Measurements from ENCODE around the gene CYB5B.
"Not testable (repeated sequence)": the region's sequence is repeated elsewhere in the genome, so short reads cannot be mapped to it uniquely, and the experiment has no call there.

The CYB5B gene

DNA sequence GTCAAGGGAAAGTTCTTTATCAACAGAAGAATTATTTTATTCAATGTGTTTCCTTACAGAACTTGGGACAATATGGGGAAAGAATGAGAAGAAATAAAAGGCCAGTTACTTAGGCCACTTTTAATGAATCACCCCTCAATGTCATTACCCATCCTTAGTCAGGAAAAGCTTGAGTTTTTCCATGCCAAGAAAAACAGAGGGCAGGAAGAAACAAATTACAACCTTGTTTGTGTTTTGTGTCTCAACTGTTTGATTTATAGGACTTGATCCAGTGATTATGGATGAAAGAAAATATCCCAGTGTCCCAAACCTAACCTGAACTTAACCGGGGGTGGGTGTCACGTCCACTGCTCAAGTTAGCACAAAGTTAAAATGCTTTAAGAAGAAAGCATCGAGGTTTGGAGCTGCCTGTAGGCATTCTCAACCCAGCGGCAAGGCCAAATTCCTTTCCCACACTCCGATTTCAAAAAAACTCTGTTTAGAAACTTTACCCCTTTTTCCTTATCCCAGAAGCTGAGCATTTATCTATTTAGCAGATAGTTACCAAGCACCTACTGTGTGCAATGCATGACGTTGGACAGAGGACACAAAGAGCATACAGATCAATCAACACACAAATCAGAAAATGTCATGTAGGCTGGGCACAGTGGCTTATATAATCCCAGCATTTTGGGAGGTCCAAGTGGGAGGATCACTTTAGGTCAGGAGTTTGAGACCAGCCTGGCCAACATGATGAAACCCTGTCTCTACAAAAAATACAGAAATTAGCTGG, 14.0 kb upstream of the CYB5B start:
- DNase-seq (ENCODE audit: low spot score), result no peak

DNA sequence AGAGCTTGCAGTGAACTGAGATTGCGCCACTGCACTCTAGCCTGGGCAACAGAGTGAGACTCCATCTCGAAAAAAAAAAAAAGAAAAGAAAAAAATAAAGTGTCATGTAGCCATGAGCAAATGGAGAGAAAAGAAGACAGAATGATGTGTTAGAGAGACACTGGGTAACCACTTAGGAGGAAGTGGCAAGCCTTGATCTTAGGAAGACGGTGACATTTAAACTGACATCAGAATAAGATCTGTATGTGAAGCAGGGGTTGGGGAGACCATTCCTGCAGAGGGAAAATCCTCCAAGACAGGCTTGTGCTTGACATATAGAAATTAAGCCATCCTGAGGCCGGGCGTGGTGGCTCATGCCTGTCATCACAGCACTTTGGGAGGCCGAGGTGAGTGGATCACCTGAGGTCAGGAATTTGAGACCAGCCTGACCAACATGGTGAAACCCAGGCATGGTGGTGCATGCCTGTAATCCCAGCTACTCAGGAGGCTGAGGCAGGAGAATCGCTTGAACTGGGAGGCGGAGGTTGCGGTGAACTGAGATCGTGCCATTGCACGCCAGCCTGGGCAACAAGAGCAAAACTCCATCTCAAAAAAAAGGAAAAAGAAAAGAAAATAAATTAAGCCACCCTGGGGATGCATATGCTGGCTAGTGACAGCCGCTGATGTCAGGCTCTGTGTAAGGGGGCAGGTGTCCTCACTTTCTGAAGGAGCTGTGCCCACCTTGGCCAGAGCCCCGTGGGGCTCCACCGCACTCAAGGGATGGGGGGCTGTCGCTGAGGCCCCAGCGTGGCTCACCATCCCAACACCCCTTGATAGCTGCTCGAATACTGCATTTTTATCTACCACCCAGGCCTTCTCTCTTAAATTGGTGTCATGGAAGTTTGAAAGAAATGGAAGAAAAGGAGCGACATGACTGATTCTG, 13.1 kb upstream of the CYB5B start:
- DNase-seq (ENCODE audit: low spot score), result no peak

DNA sequence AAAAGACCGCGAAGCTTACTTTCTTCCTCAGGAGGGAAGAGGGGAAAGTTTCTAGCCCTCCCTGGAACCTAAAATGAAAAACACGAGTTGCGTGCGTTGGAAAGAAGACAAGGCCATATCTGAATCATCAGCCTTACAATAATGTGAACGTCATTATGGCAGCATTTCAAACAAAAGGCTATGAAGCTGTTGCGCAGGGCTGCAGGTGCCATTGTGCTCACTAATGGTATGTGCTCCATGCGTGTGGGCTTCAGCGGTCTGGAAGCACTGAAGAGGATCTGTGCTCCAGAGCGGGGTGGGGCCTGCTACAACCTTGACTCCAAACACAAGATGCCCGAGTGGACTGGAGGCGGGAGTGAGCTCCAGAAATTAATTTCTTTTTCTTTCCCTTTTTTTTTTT, 12.1 kb upstream of the CYB5B start:
- no peak for DNase-seq (ENCODE audit: low spot score)

DNA sequence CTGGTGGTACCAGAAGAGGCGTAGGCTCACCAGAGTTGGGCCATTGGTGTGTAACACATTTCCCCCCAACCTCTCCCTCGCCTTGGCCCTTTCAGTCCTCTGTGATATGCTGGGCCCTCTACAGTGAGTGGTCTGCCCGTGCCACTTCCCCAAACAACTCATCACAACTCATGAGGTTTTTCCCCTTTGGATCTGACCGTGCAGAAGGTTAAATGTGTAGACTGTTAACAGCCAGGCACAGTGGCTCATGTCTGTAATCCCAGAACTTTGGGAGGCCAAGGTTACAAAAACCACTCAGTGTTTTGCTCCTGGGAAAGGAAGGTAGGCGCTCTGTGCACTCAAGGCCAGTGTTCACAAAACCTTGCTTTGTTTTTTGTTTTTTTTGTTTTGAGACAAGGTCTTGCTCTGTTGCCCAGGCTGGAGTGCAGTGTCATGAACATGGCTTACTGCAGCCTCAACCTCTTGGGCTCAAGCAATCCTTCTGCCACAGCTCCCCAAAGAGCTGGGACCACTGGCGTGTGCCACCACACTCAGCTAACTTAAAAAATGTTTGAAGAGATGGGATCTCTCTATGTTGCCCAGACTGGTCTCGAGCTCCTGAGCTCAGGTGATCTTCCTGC, 11.3 kb upstream of the CYB5B start:
- DNase-seq (ENCODE audit: low spot score), result no peak

DNA sequence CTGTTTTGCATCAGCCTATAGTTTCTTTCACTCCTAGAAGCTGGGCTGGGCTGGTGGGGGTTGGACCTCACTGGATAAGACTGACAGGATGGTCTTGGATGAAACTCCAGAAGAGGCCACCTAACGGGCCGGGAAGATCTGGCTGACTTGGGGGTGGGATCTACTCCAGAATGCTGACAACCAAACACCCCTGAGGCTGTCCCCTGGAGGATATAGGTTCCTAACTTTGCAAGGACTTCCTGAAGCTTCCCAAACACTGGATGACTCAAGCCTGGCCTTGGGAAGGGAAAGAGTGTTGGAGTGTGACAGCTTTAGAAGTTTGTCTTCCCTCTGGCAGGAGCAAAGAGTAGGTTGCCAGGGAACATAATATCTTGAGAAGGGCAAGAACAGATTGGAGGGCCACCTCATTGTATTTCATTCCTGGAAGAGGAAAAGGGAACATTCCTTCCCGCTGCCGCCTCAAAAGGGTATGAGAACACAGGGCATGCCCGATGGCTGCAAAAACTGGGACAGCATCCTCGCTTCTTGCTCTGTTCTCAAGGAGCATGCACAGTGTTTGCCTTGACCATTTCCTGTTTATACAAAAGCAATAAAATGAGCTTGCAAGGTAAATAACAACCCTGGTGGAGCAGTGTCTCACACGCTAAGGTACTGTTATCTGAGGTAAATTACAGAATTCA, 6.8 kb upstream of the CYB5B start:
- peak; percentile 54 for DNase-seq (ENCODE audit: low spot score)

DNA sequence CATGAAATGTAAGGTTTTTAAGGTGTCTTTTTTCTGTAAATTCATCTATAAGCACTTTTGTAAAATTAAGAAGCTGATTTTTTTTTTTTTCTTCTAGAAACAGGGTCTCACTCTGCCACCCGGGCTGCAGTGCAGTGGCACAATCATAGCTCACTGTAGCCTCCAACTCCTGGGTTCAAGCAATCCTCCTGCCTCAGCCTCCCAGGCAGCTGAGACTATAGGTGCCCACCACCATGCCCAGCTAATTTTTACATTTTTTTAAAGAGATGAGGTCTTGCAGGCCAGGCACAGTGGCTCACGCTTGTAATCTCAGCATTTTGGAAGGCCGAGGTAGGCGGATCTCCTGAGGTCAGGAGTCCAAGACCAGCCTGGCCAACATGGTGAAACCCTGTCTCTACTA, 4.5 kb upstream of the CYB5B start:
- DNase-seq (ENCODE audit: low spot score), result no peak

DNA sequence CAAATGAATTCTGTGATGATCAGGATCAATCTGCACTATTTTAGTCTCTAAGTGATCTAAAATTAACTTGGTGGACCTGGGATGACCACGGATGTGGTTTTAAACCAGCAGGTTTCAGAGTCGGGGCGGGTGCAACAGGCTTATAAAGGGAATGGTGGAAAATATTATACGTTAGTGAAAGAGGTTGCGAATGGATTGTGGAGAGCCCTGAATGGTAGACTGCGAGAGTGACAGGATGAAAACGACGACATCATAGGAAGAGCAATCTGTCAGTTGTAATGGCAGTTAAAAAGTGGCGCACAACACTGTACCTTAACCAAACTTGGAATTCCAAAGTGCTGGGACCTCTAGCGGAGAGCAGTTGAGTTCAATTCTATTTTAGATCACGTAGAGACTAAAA, 1.2 kb upstream of the CYB5B start:
- no peak for DNase-seq (ENCODE audit: low spot score)

DNA sequence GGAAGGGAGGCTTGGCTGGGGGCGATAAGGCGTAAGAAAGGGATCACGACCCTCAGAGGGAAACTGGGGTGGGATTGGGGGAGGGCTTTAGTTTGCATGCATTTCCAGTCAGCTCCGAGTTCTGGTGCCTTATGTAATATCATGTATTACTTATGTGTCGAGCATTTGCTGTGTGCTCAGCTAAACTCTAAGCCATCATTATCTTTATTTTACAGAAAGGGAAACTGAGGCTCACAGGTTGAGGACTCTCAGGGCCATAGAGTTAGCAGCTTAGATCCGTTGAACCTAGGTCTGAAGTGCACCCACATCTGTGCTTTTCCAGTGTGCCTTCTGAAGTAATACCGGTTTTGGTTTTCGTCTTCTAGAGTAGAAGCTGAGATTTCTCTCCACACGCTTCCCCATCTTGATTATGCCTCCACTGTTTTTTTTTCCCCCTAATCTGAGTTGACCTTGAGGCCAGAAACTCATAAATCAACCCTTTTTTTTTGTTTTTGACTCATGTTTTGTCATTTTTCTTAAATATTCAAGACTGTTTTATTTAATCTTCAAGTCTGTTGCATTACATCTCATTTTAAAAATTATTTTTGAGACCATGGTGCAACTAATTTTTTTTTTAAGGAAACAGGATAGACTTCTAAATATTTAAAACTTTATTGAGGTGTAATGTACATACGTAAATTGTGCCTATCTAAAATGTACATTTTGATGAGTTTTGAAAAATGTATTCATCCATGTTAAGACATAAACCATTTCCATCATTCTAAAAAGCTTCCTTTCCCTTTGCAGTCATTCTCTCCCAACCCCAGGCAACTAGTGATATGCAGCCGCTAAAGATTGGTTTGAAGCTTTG, 741 bp downstream of the CYB5B start:
- no peak for DNase-seq (ENCODE audit: low spot score)

DNA sequence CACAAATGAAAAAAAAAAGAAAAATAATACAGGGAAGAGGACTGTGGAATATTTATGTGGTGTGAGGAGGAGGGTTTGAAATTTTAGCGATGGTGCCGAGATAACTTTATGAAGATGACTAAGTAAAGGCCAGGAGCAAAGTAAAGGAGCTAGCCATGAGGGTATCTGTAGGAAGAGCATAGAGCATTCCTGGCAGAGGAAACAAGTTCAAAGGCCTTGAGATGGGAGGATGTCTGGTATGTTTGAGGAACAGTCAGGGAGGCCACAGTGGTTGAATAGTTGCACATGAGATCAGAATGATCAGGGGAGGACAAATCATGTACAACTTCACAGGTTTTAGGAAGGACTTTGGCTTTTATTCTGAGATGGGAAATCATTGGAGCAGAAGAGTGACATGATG, 4.2 kb downstream of the CYB5B start:
- no peak for DNase-seq (ENCODE audit: low spot score)

DNA sequence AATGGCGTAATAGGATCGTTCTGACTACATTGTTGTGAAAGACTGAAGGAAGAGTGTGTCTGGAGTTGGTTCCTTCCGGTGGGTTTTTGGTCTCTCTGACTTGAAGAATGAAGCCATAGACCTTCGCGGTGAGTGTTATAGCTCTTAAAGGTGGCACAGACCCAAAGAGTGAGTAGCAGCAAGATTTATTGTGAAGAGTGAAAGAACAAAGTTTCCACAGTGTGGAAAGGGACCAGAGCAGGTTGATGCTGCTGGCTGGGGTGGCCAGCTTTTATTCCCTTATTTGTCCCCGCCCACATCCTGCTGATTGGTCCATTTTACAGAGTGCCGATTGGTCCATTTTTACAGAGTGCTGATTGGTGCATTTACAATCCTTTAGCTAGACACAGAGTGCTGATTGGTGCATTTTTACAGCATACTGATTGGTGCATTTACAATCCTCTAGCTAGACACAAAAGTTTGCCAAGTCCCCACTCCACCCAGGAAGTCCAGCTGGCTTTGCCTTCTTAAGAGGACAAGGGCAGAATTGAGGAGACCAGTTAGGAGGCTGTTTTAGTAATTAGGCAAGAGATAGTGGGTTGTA, 4.7 kb downstream of the CYB5B start:
- not testable (repeated sequence) for DNase-seq (ENCODE audit: low spot score)

DNA sequence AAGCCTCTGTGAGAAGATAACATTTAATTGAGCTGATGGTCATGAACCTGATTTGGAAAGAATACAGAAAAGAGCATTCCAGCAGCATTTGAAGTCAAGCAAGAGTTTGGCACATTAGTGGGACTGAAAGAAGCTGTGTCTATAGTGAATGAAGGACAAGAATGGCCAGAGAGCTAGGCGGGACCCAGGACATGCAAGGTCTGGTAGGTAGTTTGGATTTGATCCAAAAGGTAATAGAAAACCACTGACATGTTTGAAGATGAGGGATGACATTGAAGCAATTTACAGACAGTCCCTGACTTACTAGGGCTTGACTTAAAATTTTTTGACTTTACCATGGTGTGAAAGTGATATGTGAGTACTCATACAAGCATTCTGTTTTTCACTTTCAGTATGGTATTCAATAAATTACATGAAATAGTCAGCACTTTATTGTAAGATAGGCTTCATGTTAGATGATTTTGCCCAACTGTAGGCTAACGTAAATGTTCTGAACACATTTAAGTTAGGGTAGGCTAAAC, 7.6 kb downstream of the CYB5B start:
- DNase-seq (ENCODE audit: low spot score), result no peak

DNA sequence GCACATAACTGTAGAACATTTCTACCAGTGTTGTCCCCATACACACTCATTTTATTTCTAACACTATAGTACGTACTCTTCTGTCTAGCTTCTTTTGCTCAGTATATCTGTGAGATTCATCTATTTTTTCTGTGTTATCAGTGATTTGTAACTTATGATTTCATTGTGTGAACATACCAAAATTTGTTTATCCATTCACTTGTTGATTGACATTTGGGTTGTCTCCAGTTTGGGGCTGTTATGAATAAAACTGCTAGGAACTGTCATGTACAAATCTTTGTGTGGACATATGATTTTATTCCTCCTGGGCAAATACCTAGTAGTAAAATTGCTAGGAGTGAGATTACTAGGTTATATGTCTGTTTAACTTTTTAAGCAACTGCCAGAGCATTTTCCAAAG, 9.6 kb downstream of the CYB5B start:
- no peak for DNase-seq (ENCODE audit: low spot score)

DNA sequence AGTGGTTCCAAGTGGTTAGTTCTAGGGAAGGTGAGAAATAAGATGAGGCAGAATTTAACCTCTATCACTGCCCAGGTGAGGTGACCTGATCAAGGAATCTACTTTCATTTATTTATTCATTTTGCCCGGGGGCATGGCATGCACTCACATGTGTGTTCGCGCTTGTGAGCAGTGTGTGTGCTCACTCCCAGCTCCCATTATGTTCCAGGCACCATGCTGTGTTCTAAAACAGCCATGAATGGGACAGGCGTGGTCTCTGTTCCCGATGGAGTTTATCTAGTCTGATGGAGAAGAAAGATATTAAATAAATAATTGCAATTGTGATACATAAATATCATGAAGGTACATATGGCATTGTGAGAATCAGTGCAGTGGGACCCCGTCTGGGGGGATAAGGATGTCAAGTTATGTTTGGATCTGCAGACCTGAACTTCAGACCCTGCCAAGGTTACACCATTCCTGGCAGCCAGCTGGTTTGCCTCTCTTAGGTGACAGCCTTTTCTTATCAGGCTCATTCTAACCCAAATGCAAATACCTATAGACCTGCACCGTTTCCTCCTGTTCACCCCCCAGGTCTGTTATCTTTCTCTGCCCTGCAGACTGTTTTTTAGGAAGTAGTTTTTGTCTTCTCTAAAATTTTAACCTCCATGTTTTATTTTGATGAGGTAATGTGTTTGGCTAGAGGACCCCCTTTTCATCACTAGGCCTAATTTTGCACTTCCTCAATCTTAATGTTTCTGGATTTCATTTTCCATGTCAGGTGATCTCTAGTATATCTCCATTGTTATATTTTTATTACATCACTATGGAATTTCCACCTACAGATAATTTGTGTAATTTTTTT, 11.8 kb downstream of the CYB5B start:
- DNase-seq (ENCODE audit: low spot score), result no peak

DNA sequence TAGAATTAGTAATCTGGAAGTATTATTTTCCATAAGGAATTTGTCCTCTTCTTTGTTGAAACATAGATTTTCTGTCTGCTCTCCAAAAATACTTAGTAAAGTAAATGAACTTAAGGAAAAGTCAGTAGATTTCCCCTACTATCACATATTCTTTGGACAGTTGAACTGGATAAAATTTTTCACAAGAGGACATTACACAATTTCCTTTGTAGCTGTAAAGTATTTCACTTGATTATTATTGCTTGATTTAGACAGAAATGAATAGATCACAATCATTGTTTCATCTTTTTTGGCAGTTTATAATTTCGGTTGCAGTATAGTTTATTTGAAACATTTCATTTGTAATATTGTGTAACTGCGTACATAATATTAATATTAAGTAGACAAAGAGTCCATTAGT, 12.5 kb downstream of the CYB5B start:
- DNase-seq (ENCODE audit: low spot score), result no peak

DNA sequence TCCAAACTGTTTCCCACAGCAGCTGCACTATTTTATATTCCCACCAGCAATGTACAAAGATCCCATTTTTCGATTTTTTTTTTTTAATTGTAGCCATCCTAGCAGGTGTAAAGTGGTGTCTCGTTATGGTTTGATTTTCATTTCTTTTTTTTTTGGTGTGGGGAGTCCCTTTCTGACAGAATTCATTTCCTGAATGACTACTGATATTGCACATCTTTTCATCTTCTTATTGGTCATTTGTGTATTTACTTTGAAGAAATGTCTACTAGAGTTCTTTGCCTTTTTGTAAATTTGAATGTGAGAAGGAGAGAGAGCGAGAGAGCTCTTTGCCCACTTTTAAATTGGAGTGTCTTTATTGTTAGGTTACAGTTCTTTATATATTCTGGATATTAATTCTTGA, 14.0 kb downstream of the CYB5B start:
- no peak for DNase-seq (ENCODE audit: low spot score)

DNA sequence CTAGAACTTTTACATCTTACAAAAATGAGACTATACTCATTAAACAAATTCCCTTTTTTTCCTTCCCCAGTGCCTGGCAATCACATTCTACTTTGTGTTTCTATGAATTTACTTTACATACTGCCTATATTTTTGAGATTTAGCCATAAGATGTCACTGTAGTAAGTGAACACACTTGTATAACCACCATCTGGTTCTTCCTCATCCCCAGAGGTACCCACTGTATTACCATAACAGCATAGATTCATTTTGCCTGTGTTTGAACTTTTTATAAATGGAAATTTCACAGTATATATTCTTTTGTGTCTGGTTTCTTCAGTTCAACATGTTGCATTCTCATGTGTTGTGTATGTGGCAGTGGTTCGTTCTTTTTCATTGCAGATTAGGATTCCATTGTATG, 15.8 kb downstream of the CYB5B start:
- no peak for DNase-seq (ENCODE audit: low spot score)

DNA sequence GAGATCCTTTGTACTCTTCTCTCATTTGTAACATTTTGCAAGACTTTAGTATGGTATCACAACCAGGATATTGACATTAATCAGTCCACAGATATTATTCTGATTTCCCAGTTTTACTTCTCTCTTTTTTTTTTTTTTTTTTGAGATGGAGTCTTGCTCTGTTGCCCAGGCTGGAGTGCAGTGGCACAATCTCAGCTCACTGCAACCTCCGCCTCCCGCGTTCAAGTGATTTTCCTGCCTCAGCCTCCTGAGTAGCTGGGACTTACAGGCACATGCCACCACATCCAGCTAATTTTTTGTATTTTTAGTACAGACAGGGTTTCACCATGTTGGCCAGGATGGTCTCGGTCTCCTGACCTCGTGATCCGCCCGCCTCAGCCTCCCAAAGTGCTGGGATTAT, 16.6 kb downstream of the CYB5B start:
- DNase-seq (ENCODE audit: low spot score), result not testable (repeated sequence)

DNA sequence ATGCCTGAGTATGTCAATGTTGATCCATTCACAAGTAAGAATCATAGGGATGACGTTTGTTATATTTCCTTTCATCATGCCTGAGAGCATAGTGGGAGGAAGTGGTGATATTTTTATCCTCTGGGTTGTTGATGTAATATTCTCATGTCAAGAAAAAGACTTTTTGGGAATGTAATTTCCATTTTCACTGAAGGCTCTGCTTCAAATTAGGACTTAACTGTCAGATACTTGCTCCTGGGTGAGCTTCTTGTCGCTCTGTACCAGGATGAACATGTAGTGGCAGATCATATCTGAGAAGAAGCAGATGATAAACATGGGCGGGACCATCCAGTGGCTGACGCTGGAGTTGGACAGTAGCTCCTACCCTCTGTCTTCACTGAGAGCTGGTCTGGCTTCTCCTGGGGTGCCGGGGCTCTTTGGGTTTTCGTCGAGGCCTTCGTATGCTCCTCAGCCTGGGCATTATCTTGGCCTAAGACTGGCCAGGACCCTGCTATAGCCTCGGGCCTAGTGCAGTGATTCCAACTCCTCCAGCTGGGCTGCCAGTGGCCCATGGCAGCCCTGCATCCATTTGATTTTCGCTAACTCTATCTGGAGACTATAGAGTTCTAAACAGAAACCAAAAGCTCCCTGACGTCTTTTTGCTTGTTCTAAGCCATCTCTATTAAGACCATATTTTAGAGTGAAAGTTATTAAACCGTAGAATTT, 19.7 kb downstream of the CYB5B start:
- no peak for DNase-seq (ENCODE audit: low spot score)

DNA sequence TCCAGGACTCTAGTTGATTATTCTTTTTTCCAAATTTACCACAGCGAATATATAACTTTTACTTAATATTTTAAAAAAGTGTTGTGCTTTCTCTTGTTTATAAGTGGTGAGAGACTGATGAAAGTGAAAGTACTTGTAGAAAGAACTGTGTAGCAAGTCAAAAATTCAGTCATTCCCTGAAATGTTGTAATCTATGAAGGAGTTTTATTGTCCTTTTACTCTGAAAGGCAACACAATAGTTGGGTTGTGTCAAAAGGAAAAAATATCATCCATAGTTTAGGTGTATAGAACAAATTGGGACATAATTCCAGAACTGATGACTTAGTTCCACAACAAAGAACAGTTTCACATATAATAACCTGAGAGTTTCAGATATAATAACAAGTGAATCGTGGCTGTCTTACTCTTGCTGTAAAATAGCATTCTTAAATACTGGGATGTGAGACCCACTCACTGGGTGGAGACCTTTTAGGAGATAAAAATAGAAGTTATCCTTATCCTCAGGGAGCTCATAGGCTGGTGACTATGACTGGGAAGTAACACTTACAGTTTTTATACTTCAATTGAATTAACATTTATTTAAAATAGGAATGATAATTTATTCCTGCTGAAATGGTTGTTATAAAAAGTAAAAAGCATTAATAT, 20.6 kb downstream of the CYB5B start:
- DNase-seq (ENCODE audit: low spot score), result no peak

Data from ecto neural progenitor cell (in vitro differentiated cells).